ENCODE data around the gene ISCU.

DNA sequence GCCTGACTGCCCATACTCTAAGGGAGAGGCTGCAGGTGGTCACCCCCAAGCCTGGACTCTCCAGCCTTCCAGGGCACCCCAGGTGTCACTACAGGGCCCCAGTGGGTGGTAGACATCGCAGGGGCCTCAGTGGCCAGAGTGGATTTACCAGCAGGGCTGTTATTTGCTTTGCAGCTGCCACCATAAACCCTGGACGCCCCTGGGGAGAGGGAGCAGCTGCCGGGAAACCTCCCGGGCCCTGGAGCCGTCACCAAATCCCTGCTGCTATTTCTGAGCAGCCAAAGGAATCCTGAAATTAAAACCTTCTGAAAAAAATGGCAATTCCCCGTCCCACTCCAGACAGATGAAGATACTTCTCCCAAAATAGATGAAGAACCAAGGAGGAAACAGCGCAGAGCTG, 21.6 kb downstream of the ISCU start:
- TF ChIP-seq, protein P1, sequence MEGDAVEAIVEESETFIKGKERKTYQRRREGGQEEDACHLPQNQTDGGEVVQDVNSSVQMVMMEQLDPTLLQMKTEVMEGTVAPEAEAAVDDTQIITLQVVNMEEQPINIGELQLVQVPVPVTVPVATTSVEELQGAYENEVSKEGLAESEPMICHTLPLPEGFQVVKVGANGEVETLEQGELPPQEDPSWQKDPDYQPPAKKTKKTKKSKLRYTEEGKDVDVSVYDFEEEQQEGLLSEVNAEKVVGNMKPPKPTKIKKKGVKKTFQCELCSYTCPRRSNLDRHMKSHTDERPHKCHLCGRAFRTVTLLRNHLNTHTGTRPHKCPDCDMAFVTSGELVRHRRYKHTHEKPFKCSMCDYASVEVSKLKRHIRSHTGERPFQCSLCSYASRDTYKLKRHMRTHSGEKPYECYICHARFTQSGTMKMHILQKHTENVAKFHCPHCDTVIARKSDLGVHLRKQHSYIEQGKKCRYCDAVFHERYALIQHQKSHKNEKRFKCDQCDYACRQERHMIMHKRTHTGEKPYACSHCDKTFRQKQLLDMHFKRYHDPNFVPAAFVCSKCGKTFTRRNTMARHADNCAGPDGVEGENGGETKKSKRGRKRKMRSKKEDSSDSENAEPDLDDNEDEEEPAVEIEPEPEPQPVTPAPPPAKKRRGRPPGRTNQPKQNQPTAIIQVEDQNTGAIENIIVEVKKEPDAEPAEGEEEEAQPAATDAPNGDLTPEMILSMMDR (IDR thresholded peaks at IDR 0.05 in 8 of 11, conservative IDR thresholded peaks at IDR 0.05 in 3 of 11), result no peak
- TF ChIP-seq POLR2A (IDR thresholded peaks at IDR 0.05) (no peak), POLR2AphosphoS5 (IDR thresholded peaks at IDR 0.05) (no peak)
